Muscle layer of colon (tissue), 2 donors: ENCODE data around the gene ADORA1.

ENCODE experiments used
- H3K27ac ChIP-seq: one replicate; pipeline ENCODE4 v1.7.0; 2013; ENCODE audit warnings: low read depth, mild to moderate bottlenecking, low read length, moderate library complexity
- H3K27me3 ChIP-seq, 2 donors: one replicate each; pipeline ENCODE4 v1.7.0; 2013; ENCODE audit warnings: low read length in 2 of 2, mild to moderate bottlenecking in 2 of 2; ENCODE audit not compliant: insufficient read depth in 2 of 2, control insufficient read depth in 1 of 2
- H3K36me3 ChIP-seq: one replicate; pipeline ENCODE4 v1.7.0; 2013; ENCODE audit warnings: mild to moderate bottlenecking, low read length; ENCODE audit not compliant: insufficient read depth
- H3K4me1 ChIP-seq: one replicate; pipeline ENCODE4 v1.7.0; 2013; ENCODE audit warnings: mild to moderate bottlenecking, low read length; ENCODE audit not compliant: insufficient read depth
- H3K4me3 ChIP-seq, 2 donors: one replicate each; pipeline ENCODE4 v1.7.0; 2013; ENCODE audit warnings: low read length in 2 of 2, low read depth in 1 of 2, mild to moderate bottlenecking in 1 of 2, moderate library complexity in 1 of 2
- H3K9ac ChIP-seq: one replicate; pipeline ENCODE4 v1.7.0; 2013; ENCODE audit warnings: low read length
- H3K9me3 ChIP-seq: one replicate; pipeline ENCODE4 v1.7.0; 2013; ENCODE audit warnings: mild to moderate bottlenecking, low read length
- donor health status: abdominal sarcoma.
- donor health status: Adenocarcinoma of cecum.

The ADORA1 gene

GRCh38 chr1:203127666-203128430 is at the start of gene ADORA1:
ADORA1 (plus strand) TSS chr1:203127726; CDS start chr1:203128842, 1,116 bp downstream.
- H3K9ac ChIP-seq = no peak within 1 kb of the TSS
- peaks cover 0 to 25% of the 10 kb centered on the region in 2 donors for H3K27me3 ChIP-seq
- no peaks in the 10 kb centered on the region for H3K9me3 ChIP-seq
- peak within 1 kb of the TSS; percentile 22 to 59 for H3K4me3 ChIP-seq
- H3K27ac ChIP-seq = no peak within 1 kb of the TSS
- H3K36me3 ChIP-seq = no peaks in the 10 kb centered on the region
- peaks cover 10% of the 10 kb centered on the region for H3K4me1 ChIP-seq

GRCh38 chr1:203077956-203078355 is 49.6 kb upstream of the ADORA1 start:
- H3K27me3 ChIP-seq = no peaks in the 10 kb centered on the region
- no peaks in the 10 kb centered on the region for H3K9me3 ChIP-seq
- no peak overlapping the region for H3K9ac ChIP-seq
- H3K27ac ChIP-seq = no peak overlapping the region
- H3K36me3 ChIP-seq = no peaks in the 10 kb centered on the region
- no peak overlapping the region for H3K4me3 ChIP-seq
- H3K4me1 ChIP-seq = no peaks in the 10 kb centered on the region

DNA sequence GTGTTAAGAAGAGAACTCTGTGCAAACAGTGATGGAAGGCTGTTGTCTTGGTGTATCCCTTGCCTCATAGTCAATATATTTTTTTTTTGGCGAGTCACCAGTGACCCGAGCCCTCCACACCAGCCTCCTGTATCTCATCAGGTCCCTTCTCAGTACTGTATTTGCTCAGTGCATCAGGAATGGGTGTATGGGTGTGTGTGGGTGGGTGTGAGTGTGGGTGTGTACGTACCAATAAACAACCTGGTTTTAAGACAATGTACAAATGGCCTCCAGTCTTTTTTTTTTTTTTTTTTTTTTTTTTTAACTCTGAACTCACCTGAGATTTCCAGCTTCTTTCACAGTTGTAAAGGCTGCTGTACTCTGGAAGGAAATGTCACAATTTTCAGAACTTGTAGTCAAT is 49.0 kb upstream of the ADORA1 start:
- Histone ChIP-seq H3K36me3 (no peaks in the 10 kb centered on the region), H3K4me3 (no peak overlapping the region), H3K4me1 (no peaks in the 10 kb centered on the region), H3K9ac (no peak overlapping the region), H3K27ac (no peak overlapping the region), H3K9me3 (no peaks in the 10 kb centered on the region), H3K27me3 (no peaks in the 10 kb centered on the region)

DNA sequence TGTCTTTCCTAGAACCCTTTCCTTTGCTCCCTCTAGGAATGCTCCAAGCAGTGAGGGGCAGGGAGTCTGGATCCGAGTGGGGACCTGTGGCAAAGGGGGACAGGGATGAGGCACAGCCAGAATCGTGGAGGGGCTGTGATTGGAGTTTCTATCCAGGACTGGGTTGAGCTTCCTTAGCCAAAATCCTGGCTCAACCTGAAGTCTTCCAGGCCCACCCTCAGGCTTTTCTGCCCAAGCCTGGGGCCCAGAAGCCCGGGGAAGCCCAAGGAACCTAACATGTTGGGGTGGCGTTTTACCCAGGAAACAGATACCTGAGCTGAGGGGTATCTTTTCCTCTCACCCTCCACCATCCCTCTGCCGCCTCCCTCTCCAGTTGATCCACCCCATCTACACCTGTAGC is 47.1 kb upstream of the ADORA1 start:
- no peaks in the 10 kb centered on the region for H3K9me3 ChIP-seq
- H3K4me3 ChIP-seq = no peak overlapping the region
- no peaks in the 10 kb centered on the region for H3K36me3 ChIP-seq
- H3K4me1 ChIP-seq = no peaks in the 10 kb centered on the region
- no peak overlapping the region for H3K27ac ChIP-seq
- H3K27me3 ChIP-seq = no peaks in the 10 kb centered on the region
- H3K9ac ChIP-seq = no peak overlapping the region

DNA sequence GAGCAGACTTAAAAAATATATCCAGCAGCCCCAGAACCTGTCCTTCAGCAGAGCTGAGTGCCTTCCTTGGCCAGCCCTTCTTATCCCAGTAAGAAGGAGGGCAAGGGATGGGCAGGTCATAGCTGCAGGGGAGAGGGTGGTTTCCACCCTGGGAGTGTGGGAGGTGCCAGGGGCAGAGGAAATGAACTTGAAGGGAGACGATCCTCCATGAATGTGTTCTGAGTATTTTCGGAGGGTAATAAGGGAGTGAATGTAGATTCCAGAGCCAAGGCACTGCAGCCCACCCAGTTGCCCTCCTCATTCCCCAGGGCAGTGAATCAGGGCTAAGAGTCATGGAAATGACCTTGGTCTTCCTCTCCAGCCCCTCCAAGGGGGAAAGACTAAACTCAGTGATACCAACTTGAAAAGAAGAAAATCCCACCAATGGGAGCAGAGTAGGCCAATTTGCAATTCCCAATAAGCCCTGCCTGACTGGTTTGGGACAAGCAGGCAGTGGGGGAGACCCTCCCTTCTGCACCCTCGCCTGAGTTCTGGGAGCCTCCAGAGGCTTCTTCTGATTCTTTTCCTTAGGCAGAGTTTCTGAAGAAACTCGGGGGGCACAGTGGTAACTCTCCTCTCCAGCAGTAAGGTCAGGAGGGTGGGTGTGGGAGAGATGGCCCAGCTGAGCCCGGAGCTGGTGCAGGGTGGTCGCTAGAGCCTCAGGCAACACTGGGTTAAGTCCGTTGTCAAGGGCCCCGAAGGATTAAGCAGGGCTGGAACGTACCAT is 45.9 kb upstream of the ADORA1 start:
- Histone ChIP-seq H3K4me3 (no peak overlapping the region), H3K27me3 (no peaks in the 10 kb centered on the region), H3K27ac (no peak overlapping the region), H3K9me3 (no peaks in the 10 kb centered on the region), H3K9ac (no peak overlapping the region), H3K36me3 (no peaks in the 10 kb centered on the region), H3K4me1 (no peaks in the 10 kb centered on the region)

GRCh38 chr1:203082231-203082505 is 45.4 kb upstream of the ADORA1 start:
- H3K9ac ChIP-seq = no peak overlapping the region
- no peak overlapping the region for H3K27ac ChIP-seq

GRCh38 chr1:203082571-203083462 is 44.7 kb upstream of the ADORA1 start:
- Histone ChIP-seq H3K27ac (no peak overlapping the region), H3K27me3 (no peaks in the 10 kb centered on the region), H3K9me3 (no peaks in the 10 kb centered on the region), H3K9ac (no peak overlapping the region), H3K4me1 (no peaks in the 10 kb centered on the region), H3K4me3 (no peak overlapping the region), H3K36me3 (no peaks in the 10 kb centered on the region)

More at GRCh38 chr1:203082231-203082505, 45.4 kb upstream of the ADORA1 start:
- Histone ChIP-seq H3K4me3 (no peak overlapping the region), H3K36me3 (no peaks in the 10 kb centered on the region), H3K27me3 (no peaks in the 10 kb centered on the region), H3K4me1 (no peaks in the 10 kb centered on the region), H3K9me3 (no peaks in the 10 kb centered on the region)

GRCh38 chr1:203083463-203083921 is 44.0 kb upstream of the ADORA1 start:
- Histone ChIP-seq H3K9ac (no peak overlapping the region), H3K36me3 (no peaks in the 10 kb centered on the region)

DNA sequence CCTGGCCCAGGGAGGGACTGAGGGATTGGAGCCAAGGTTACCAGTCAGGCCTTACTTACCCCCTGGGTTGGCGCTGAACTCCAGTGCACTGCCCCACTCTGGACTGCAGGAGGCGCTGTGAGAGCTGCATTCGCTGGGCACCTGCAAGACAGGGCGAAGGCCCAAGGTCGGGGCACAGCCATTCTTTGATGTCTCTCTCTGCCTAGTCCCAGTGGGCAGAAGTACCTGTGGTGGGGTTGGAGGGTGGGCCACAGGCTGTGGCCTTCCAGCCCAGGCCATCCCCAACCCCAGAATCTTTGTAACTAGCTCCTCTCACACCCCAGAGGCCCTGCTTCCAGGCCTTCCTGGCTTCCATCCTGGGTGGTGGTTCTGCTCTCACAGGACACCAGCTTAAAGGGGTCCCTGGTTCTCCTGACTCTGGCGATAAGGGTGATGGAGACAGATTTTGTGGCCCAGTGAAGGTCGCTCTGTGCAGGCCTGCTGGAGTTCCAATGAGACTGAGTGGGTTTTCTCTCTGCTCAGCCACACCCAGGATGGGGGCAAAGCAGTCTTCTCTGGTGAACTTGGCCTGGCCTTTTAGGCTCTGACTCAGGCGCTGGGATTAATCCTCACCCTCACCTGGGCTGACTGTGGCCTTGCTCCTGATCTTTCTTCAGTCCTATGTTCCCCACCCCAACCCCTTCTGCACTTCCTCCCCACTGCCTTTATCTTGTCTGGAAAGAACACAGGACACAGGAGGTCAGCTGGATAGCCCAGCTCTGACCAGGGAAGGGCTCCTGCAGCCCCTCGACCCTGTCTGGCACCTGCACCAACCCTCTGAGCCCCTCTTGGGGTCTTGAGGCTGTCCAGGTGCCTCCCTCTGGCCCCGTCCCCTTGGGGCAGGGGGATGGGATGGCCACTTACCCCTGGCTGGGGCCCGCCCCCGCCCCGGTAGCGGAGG is 42.7 kb upstream of the ADORA1 start:
- Histone ChIP-seq H3K4me1 (no peaks in the 10 kb centered on the region), H3K27me3 (no peaks in the 10 kb centered on the region), H3K27ac (no peak overlapping the region), H3K36me3 (no peaks in the 10 kb centered on the region), H3K9me3 (no peaks in the 10 kb centered on the region), H3K9ac (no peak overlapping the region), H3K4me3 (no peak overlapping the region)

More at GRCh38 chr1:203083463-203083921, 44.0 kb upstream of the ADORA1 start:
- Histone ChIP-seq H3K4me3 (no peak overlapping the region), H3K9me3 (no peaks in the 10 kb centered on the region), H3K4me1 (no peaks in the 10 kb centered on the region), H3K27me3 (no peaks in the 10 kb centered on the region), H3K27ac (no peak overlapping the region)

- Histone ChIP-seq H3K4me1 (no peaks in the 10 kb centered on the region), H3K9me3 (no peaks in the 10 kb centered on the region), H3K4me3 (no peak within 1 kb of the TSS), H3K36me3 (no peaks in the 10 kb centered on the region), H3K27ac (no peak within 1 kb of the TSS), H3K27me3 (no peaks in the 10 kb centered on the region), H3K9ac (no peak within 1 kb of the TSS)
Measured at GRCh38 chr1:203085528-203086406, 41.8 kb upstream of the ADORA1 start, which contains the start of gene MYOG. MYOG (minus strand) TSS chr1:203086012; CDS start chr1:203085961, 51 bp downstream.
